IPS DF 19.7 (cell line): ENCODE measurements around the gene ACE2.

ENCODE experiments used
- DNase-seq: peaks from one replicate; pipeline ENCODE4 v3.0.0-alpha.2; 2013; ENCODE audit warnings: low read depth, low spot score

ACE2 gene

GRCh38 chrX:15511563-15511962 is 89.2 kb downstream of the ACE2 start:
- DNase-seq = no peak
